Measurements from ENCODE around the gene TECTB. TPM values are rescaled to one million over a fixed set of nuclear protein-coding genes. Genes with fewer than 3 reads are reported as not detected.

TECTB gene
- total and polyA plus RNA-seq, 2 experiments from 2014 or later, result 0.21 TPM; not detected in 1

DNA sequence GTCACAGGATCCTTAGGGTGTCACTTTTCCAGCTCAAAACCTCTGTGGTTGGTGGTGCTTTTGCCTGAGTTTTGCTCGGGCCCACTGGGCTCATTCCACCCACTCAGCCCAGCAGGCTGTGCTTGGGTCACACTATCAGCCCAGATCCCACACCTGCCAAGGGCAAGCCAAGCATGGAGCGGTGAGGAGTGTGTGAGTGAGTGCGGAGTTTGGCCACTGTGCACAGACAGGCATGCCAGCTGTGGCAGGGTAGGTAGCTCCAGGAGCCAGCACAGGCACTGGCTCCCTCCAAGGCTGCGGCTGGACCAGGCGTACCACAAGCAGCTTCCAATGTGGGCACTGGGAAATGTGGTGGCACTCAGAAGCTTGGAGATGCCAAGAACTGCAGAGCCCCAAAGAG lies 43.9 kb upstream of the TECTB start:
- Histone ChIP-seq H3K36me3 (ENCODE audit: low read depth) (no peaks in the 10 kb centered on the region), H3K27me3 (replicated peaks; ENCODE audit: insufficient read depth) (no peaks in the 10 kb centered on the region), H3K9me2 (ENCODE audit: insufficient read depth) (no peaks in the 10 kb centered on the region), H3K79me2 (ENCODE audit: insufficient read depth) (no peaks in the 10 kb centered on the region), H3K4me1 (ENCODE audit: insufficient read depth) (peaks cover 7% of the 10 kb centered on the region; the same call in 1 of the 2 replicates), H3F3A (ENCODE audit: insufficient read depth) (peaks cover 7% of the 10 kb centered on the region; the same call in 1 of the 2 replicates), H3K4me3 (no peak overlapping the region), H3K9me3 (ENCODE audit: low read depth) (peaks cover 3% of the 10 kb centered on the region), H3K27ac (no peak overlapping the region), H3K9ac (no peak overlapping the region), H4K20me1 (ENCODE audit: insufficient read depth) (no peaks in the 10 kb centered on the region), H2AFZ (no peak overlapping the region), H3K4me2 (ENCODE audit: unreplicated experiment) (no peak overlapping the region)
- WGBS, 2 experiments (ENCODE audit: low coverage in 1 of 2, low lambda C conversion rate in 2 of 2, missing lambda C conversion rate in 2 of 2), result 83 to 88% methylated on average over 5 of the region's 5 CpGs
- no peak for DNase-seq
- in situ Hi-C loops (cut with MboI), result no loop called here
- no peak for TF ChIP-seq EZH2phosphoT487 (IDR thresholded peaks at IDR 0.05; ENCODE audit: insufficient read depth, low read depth)
- no peak for TF ChIP-seq EZH2 (IDR thresholded peaks at IDR 0.05; ENCODE audit: insufficient read depth, poor library complexity, severe bottlenecking)

DNA sequence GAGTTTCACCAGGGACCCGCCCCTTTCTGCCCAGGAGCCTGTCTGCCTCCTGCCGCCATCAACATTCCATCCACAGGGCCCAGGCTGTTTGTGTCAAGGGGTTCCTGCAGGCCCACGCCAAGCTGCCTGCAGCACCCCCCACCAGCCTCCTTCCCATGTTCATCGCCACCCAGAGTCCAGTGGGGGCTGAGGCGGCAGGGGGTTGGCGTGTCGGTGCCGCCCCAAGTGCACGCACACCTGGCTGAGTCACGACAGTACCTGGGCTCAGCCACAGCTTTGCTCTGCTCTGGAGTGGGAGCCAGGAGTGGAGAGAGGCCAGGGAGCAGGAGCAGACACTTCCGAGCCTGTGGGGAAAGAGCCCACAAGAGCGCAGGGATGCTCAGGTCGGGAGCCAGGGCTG lies 42.8 kb upstream of the TECTB start:
- in situ Hi-C loops (cut with MboI), result no loop called here

DNA sequence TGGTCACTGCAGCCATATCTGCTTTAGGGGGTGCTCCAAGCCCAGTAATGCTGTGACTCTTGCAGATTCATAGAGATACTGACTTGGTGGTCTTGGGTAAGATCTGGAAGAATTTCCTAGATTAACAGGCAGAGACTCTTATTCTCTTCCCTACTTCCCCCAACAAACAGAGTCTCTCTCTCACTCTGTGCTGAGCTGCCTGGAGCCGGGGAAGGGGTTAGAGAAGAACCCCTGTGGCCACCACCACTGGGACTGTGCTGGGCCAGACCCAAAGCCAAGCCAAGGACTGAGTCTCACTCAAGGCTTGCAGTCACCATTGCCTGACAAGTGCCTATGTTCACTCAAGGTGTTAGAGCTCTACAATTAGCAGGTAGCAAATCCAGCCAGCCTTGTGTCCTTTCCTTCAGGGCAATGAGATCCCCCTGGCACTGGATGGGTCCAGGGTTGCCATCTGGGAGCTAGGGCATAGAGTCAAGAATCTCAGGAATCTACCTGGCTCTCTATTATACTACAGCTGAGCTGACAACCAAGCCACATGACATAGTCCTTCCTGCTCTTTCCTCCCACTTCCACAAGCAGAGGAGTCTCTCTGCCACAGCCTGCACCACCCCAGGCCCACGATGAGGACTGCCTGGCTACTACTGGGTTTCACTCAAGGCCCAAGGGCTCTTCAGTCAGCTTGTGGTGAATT lies 41.4 kb upstream of the TECTB start:
- Histone ChIP-seq H3K9me2 (ENCODE audit: insufficient read depth) (no peaks in the 10 kb centered on the region), H3K4me3 (no peak overlapping the region), H2AFZ (no peak overlapping the region), H3K27ac (no peak overlapping the region), H3K27me3 (replicated peaks; ENCODE audit: insufficient read depth) (no peaks in the 10 kb centered on the region), H4K20me1 (ENCODE audit: insufficient read depth) (no peaks in the 10 kb centered on the region), H3K9me3 (ENCODE audit: low read depth) (peaks cover 3% of the 10 kb centered on the region), H3K4me2 (ENCODE audit: unreplicated experiment) (no peak overlapping the region), H3K4me1 (ENCODE audit: insufficient read depth) (no peaks in the 10 kb centered on the region), H3F3A (ENCODE audit: insufficient read depth) (no peaks in the 10 kb centered on the region), H3K36me3 (ENCODE audit: low read depth) (no peaks in the 10 kb centered on the region), H3K79me2 (ENCODE audit: insufficient read depth) (no peaks in the 10 kb centered on the region), H3K9ac (no peak overlapping the region)
- in situ Hi-C loops (cut with MboI), result no loop called here
- DNase-seq, result no peak
- TF ChIP-seq EZH2phosphoT487 (IDR thresholded peaks at IDR 0.05; ENCODE audit: insufficient read depth, low read depth) (no peak), EZH2 (IDR thresholded peaks at IDR 0.05; ENCODE audit: insufficient read depth, poor library complexity, severe bottlenecking) (no peak)
- 31 to 42% methylated on average over 2 of the region's 2 CpGs for WGBS, 2 experiments (ENCODE audit: low coverage in 1 of 2, low lambda C conversion rate in 2 of 2, missing lambda C conversion rate in 2 of 2)

More for the DNA sequence above, 42.8 kb upstream of the TECTB start:
- Histone ChIP-seq H3K4me2 (ENCODE audit: unreplicated experiment) (no peak overlapping the region), H3K4me3 (no peak overlapping the region), H3K79me2 (ENCODE audit: insufficient read depth) (no peaks in the 10 kb centered on the region), H3K9ac (no peak overlapping the region), H4K20me1 (ENCODE audit: insufficient read depth) (no peaks in the 10 kb centered on the region), H3K4me1 (ENCODE audit: insufficient read depth) (peaks cover 7% of the 10 kb centered on the region; the same call in 1 of the 2 replicates), H2AFZ (no peak overlapping the region), H3K27ac (no peak overlapping the region), H3F3A (ENCODE audit: insufficient read depth) (peaks cover 7% of the 10 kb centered on the region; the same call in 1 of the 2 replicates), H3K27me3 (replicated peaks; ENCODE audit: insufficient read depth) (no peaks in the 10 kb centered on the region), H3K9me2 (ENCODE audit: insufficient read depth) (no peaks in the 10 kb centered on the region), H3K36me3 (ENCODE audit: low read depth) (no peaks in the 10 kb centered on the region), H3K9me3 (ENCODE audit: low read depth) (peaks cover 3% of the 10 kb centered on the region)
- TF ChIP-seq EZH2phosphoT487 (IDR thresholded peaks at IDR 0.05; ENCODE audit: insufficient read depth, low read depth) (no peak), EZH2 (IDR thresholded peaks at IDR 0.05; ENCODE audit: insufficient read depth, poor library complexity, severe bottlenecking) (no peak)
- WGBS, 2 experiments (ENCODE audit: low coverage in 1 of 2, low lambda C conversion rate in 2 of 2, missing lambda C conversion rate in 2 of 2), result 81 to 86% methylated on average over 9 to 13 of the region's 13 CpGs
- no peak for DNase-seq

DNA sequence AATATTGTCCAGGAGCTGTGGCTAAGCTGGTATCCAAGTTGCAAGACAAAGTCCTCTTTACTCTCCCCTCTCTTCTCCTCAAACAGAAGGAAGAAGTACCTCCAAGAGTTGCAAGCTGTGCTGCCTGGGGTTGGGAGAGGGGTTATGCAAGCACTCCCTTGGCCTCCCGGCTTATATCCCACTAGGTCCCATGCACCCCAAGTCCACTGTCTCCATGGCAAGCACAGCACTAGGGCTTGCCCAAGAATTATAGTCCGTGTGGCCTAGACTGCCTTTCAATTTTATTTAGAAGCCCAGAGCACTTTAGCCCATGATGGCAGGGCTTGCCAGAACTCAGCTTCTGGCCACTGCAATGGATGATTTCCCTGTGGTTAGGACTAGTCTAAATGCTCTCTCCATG lies 40.4 kb upstream of the TECTB start:
- WGBS, 2 experiments (ENCODE audit: low coverage in 1 of 2, low lambda C conversion rate in 2 of 2, missing lambda C conversion rate in 2 of 2), result 56 to 69% methylated on average over 2 of the region's 2 CpGs
- in situ Hi-C loops (cut with MboI), result no loop called here
- Histone ChIP-seq H3K27ac (no peak overlapping the region), H3F3A (ENCODE audit: insufficient read depth) (no peaks in the 10 kb centered on the region), H3K9me3 (ENCODE audit: low read depth) (peaks cover 3% of the 10 kb centered on the region), H3K9me2 (ENCODE audit: insufficient read depth) (no peaks in the 10 kb centered on the region), H3K4me3 (no peak overlapping the region), H3K4me2 (ENCODE audit: unreplicated experiment) (no peak overlapping the region), H3K36me3 (ENCODE audit: low read depth) (no peaks in the 10 kb centered on the region), H3K79me2 (ENCODE audit: insufficient read depth) (no peaks in the 10 kb centered on the region), H3K9ac (no peak overlapping the region), H3K4me1 (ENCODE audit: insufficient read depth) (no peaks in the 10 kb centered on the region), H2AFZ (no peak overlapping the region), H3K27me3 (replicated peaks; ENCODE audit: insufficient read depth) (no peaks in the 10 kb centered on the region), H4K20me1 (ENCODE audit: insufficient read depth) (no peaks in the 10 kb centered on the region)
- DNase-seq, result no peak
- TF ChIP-seq EZH2phosphoT487 (IDR thresholded peaks at IDR 0.05; ENCODE audit: insufficient read depth, low read depth) (no peak), EZH2 (IDR thresholded peaks at IDR 0.05; ENCODE audit: insufficient read depth, poor library complexity, severe bottlenecking) (no peak)

Data from GM23248 (cell line).